GM12891 (cell line): ENCODE measurements around the gene TIGAR.
A peak's percentile ranks its signal among the peaks of the same experiment; 100 is the strongest.

Experiments used
- POLR2A ChIP-seq: IDR thresholded peaks from 2 replicates; pipeline ENCODE4 v1.6.1; 2011; ENCODE audit warnings: low read depth, low read length, control low read depth
- POLR2AphosphoS5 ChIP-seq: IDR thresholded peaks from 2 replicates; pipeline ENCODE4 v1.6.1; 2011; ENCODE audit warnings: low read depth, low read length, control low read depth

DNA sequence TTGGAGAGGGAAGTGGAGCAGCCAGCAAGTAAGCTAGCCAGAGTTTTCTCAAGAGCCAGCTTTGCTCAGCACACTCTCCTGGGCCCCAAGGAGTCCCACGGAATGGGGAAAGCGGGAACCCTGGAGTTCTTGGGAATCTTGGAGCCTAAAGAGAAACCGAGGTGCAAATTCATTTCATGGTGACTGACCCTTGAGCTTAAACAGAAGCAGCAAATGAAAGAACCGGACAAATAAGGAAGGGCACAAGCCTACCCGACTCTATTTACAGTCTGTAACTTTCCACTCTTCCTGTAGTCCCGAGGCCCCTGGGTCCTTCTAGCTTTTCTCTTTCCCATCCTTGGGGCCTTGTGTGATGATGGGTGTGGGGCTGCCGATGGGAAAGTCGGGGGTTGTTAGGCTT is 18.1 kb upstream of the TIGAR start:
- TF ChIP-seq POLR2A (no peak), POLR2AphosphoS5 (peak; percentile 23; the same call in 1 of the 2 replicates)
